HG03432 (cell line): Measurements from ENCODE around the gene NPAS4.

Experiments used
- ATAC-seq: cut with Tn5 transposase; IDR thresholded peaks from one replicate; pipeline ENCODE4 v1.9.1; 2021; ENCODE audit warnings: mild to moderate bottlenecking, moderate library complexity; ENCODE audit not compliant: unreplicated experiment

The NPAS4 gene

DNA sequence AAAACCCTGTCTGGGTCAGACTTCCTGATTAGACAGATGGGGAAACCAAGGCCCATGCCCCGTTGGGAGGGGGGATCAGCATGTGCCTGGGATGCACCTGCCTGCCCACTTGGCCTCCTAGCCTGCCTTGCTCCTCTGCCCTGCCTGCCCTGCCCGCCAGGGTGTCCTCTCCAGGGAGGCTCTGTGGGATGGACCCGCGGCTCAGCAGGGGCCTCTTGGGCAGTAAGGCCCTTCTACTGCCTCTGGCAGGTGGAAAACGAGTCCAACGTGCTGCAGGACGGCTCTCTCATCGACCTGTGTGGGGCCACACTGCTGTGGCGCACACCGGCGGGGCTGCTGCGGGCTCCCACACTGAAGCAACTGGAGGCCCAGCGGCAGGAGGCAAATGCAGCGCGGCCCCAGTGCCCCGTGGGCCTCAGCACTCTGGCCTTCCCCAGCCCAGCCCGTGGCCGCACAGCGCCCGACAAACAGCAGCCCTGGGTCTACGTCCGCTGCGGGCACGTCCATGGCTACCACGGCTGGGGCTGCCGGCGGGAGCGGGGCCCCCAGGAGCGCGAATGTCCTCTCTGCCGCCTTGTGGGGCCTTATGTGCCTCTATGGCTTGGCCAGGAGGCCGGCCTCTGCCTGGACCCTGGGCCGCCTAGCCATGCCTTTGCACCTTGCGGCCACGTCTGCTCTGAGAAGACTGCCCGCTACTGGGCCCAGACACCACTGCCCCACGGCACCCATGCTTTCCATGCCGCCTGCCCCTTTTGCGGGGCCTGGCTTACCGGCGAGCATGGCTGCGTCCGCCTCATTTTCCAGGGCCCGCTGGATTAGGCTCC is 54.7 kb downstream of the NPAS4 start:
- ATAC-seq, result no peak
